ENCODE results near the gene MRPL37.

MRPL37 gene

DNA sequence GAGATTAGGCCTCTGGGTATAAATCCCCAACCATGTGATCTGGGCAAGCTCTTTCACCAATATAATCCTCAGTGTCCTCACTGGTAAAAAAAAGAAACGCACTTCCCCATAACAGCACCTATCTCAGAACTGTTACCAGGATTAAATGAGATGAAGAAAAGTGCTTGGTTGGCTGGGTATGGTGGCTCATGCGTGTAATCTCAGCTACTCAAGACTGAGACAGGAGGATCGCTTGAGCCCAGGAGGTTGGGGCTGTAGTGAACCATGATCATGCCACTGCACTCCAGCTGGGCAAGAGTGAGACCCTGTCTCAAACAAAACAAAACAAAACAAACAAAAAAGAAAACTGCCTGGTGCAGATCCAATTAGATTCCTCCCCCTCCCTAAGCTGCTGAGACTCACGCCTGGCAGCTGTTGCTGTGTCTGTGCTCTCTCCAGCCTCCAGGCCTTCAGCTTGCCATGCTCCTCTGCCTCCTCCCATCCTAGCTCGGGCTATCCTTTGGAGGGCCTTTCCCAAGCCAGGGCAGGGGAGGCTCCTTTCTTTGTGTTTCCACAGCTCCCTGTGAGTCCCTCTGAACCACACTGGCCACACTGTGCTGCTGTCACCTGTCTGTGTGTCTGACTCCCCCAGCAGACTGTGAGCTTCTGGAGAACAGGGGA, 19.1 kb upstream of the MRPL37 start:
- H3K9me2 ChIP-seq (replicated peaks; ENCODE audit: control insufficient read depth, low read length), result no peaks in the 10 kb centered on the region
- H3K4me3 ChIP-seq (ENCODE audit: low read length), result no peak overlapping the region
- no peak overlapping the region for H3K27ac ChIP-seq (ENCODE audit: low read depth, low read length)
- no peaks in the 10 kb centered on the region for H3K27me3 ChIP-seq (ENCODE audit: control insufficient read depth, low read length)
- H3K4me2 ChIP-seq (ENCODE audit: low read length), result no peak overlapping the region
- no peaks in the 10 kb centered on the region for H3K4me1 ChIP-seq (ENCODE audit: control insufficient read depth, low read length)
- no peaks in the 10 kb centered on the region for H3K79me2 ChIP-seq (ENCODE audit: control insufficient read depth, low read length)
- H3F3A ChIP-seq (ENCODE audit: control insufficient read depth, insufficient read depth), result no peaks in the 10 kb centered on the region
- peaks cover 5% of the 10 kb centered on the region; the same call in 1 of the 2 replicates for H3K36me3 ChIP-seq (ENCODE audit: control insufficient read depth, low read length)
- H3K9me3 ChIP-seq (ENCODE audit: control insufficient read depth, insufficient read depth, low read length), result no peaks in the 10 kb centered on the region
- no peaks in the 10 kb centered on the region for H4K20me1 ChIP-seq (ENCODE audit: control insufficient read depth, insufficient read depth, low read depth, low read length)
- TF ChIP-seq EZH2phosphoT487 (IDR thresholded peaks at IDR 0.05; ENCODE audit: borderline replicate concordance, low read length), result no peak
- TF ChIP-seq, protein P1, sequence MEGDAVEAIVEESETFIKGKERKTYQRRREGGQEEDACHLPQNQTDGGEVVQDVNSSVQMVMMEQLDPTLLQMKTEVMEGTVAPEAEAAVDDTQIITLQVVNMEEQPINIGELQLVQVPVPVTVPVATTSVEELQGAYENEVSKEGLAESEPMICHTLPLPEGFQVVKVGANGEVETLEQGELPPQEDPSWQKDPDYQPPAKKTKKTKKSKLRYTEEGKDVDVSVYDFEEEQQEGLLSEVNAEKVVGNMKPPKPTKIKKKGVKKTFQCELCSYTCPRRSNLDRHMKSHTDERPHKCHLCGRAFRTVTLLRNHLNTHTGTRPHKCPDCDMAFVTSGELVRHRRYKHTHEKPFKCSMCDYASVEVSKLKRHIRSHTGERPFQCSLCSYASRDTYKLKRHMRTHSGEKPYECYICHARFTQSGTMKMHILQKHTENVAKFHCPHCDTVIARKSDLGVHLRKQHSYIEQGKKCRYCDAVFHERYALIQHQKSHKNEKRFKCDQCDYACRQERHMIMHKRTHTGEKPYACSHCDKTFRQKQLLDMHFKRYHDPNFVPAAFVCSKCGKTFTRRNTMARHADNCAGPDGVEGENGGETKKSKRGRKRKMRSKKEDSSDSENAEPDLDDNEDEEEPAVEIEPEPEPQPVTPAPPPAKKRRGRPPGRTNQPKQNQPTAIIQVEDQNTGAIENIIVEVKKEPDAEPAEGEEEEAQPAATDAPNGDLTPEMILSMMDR (IDR thresholded peaks at IDR 0.05; ENCODE audit: low read depth, low read length, poor library complexity, severe bottlenecking), result no peak

DNA sequence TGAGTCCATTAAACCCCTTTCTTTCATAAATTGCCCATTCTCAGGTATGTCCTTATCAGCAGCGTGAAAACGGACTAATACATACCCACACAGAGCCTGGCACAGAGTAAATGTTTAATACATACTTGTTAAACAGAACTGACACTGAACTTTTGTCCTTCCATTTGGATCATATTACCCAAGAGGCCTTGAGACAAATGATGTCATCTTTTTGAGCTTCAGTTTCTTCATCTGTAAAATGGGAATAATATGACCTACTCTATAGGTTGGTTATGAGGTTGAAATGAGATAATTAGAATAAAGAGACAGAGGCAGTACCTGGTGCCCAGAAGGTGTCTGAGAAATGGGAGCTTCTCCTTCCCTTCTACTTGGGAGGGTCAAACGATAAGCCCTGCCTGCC, 13.9 kb upstream of the MRPL37 start:
- Histone ChIP-seq H3K27ac (ENCODE audit: low read depth, low read length) (no peak overlapping the region), H3K4me3 (ENCODE audit: low read length) (no peak overlapping the region), H4K20me1 (ENCODE audit: control insufficient read depth, insufficient read depth, low read depth, low read length) (no peaks in the 10 kb centered on the region), H3K79me2 (ENCODE audit: control insufficient read depth, low read length) (no peaks in the 10 kb centered on the region), H3K9me3 (ENCODE audit: control insufficient read depth, insufficient read depth, low read length) (no peaks in the 10 kb centered on the region), H3K4me1 (ENCODE audit: control insufficient read depth, low read length) (no peaks in the 10 kb centered on the region), H3K27me3 (ENCODE audit: control insufficient read depth, low read length) (no peaks in the 10 kb centered on the region), H3K36me3 (ENCODE audit: control insufficient read depth, low read length) (peaks cover 23% of the 10 kb centered on the region), H3K9me2 (replicated peaks; ENCODE audit: control insufficient read depth, low read length) (no peaks in the 10 kb centered on the region), H3K4me2 (ENCODE audit: low read length) (no peak overlapping the region), H3F3A (ENCODE audit: control insufficient read depth, insufficient read depth) (no peaks in the 10 kb centered on the region)
- TF ChIP-seq, protein P1 (IDR thresholded peaks at IDR 0.05; ENCODE audit: low read depth, low read length, poor library complexity, severe bottlenecking), result no peak
- TF ChIP-seq EZH2phosphoT487 (IDR thresholded peaks at IDR 0.05; ENCODE audit: borderline replicate concordance, low read length), result no peak

DNA sequence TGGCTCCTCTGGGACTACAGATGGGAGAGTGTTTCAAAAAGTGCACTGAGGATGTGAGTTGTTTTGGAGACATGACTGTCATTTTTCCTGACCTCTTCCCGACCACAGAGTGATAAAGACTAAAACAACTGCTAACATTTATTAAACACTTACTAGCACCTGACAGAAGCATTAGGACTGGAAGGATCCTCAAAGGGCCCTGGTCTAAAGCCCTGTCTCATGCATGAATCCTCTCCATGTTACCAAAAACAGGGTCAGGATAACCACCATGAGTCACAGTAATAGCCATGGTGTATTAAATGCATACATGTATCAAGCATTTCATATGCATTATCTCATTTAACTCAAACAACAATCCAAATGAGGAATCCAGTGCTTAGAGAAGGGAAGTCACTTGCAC, 11.7 kb upstream of the MRPL37 start:
- Histone ChIP-seq H3K79me2 (ENCODE audit: control insufficient read depth, low read length) (no peaks in the 10 kb centered on the region), H3K27me3 (ENCODE audit: control insufficient read depth, low read length) (no peaks in the 10 kb centered on the region), H3K4me2 (ENCODE audit: low read length) (no peak overlapping the region), H4K20me1 (ENCODE audit: control insufficient read depth, insufficient read depth, low read depth, low read length) (no peaks in the 10 kb centered on the region), H3K9me2 (replicated peaks; ENCODE audit: control insufficient read depth, low read length) (no peaks in the 10 kb centered on the region), H3K36me3 (ENCODE audit: control insufficient read depth, low read length) (peaks cover 28% of the 10 kb centered on the region), H3F3A (ENCODE audit: control insufficient read depth, insufficient read depth) (no peaks in the 10 kb centered on the region), H3K4me3 (ENCODE audit: low read length) (no peak overlapping the region), H3K9me3 (ENCODE audit: control insufficient read depth, insufficient read depth, low read length) (no peaks in the 10 kb centered on the region), H3K27ac (ENCODE audit: low read depth, low read length) (no peak overlapping the region), H3K4me1 (ENCODE audit: control insufficient read depth, low read length) (no peaks in the 10 kb centered on the region)
- TF ChIP-seq, protein P1 (IDR thresholded peaks at IDR 0.05; ENCODE audit: low read depth, low read length, poor library complexity, severe bottlenecking), result no peak
- TF ChIP-seq EZH2phosphoT487 (IDR thresholded peaks at IDR 0.05; ENCODE audit: borderline replicate concordance, low read length), result no peak
